ENCODE data around the gene RYR3. TPM values are rescaled to one million over a fixed set of nuclear protein-coding genes. Genes with fewer than 3 reads are reported as not detected.

The RYR3 gene
- total and polyA plus RNA-seq, 2 donors (not counting 1 experiment from before 2014, with no cell fraction given) = not detected

DNA sequence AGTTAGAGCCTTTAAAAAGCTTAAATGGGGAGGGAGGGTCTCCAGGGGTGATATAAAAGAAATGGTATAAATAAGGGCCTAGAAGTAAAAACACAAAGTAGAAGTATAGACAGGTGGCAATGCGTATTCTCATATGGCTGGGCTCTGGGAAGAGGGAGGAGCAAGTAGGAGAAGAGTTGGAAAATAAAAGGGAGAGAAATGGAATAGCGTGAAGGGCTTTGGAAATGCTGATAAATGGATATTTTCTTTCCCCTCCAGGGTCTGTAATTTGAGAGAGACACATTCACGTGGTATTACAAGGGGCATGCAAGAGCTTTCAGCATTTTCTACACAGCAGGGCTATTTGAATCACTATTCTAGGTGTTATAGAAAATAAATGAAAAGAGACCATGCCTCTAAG lies 313.7 kb downstream of the RYR3 start:
- Mint-ChIP-seq H3K27me3 (peaks cover 16% of the 10 kb centered on the region), H3K9me3 (ENCODE audit: insufficient read depth) (peaks cover 2% of the 10 kb centered on the region), H3K4me1 (no peaks in the 10 kb centered on the region), H3K27ac (no peak overlapping the region), H3K4me3 (no peak overlapping the region)
- H3K27me3 ChIP-seq (replicated peaks in 1 of 4; ENCODE audit: control extremely low read depth in 1 of 4, control insufficient read depth in 3 of 4, insufficient read depth in 4 of 4, low read length in 3 of 4) = no peaks in the 10 kb centered on the region
- POLR2A ChIA-PET = no interaction called here
- no peak overlapping the region for H3K9ac ChIP-seq (ENCODE audit: low read length)
- ATAC-seq (ENCODE audit: low read depth) = no peak
- H3K4me3 ChIP-seq (ENCODE audit: control extremely low read depth in 1 of 5, extremely low read depth in 1 of 5, insufficient read depth in 1 of 5, low read depth in 2 of 5, low read length in 4 of 5) = no peak overlapping the region
- TF ChIP-seq EZH2 (IDR thresholded peaks at IDR 0.05; ENCODE audit: borderline replicate concordance, insufficient read depth, low read depth, low read length, poor library complexity, severe bottlenecking) = no peak
- TF ChIP-seq, protein P1, sequence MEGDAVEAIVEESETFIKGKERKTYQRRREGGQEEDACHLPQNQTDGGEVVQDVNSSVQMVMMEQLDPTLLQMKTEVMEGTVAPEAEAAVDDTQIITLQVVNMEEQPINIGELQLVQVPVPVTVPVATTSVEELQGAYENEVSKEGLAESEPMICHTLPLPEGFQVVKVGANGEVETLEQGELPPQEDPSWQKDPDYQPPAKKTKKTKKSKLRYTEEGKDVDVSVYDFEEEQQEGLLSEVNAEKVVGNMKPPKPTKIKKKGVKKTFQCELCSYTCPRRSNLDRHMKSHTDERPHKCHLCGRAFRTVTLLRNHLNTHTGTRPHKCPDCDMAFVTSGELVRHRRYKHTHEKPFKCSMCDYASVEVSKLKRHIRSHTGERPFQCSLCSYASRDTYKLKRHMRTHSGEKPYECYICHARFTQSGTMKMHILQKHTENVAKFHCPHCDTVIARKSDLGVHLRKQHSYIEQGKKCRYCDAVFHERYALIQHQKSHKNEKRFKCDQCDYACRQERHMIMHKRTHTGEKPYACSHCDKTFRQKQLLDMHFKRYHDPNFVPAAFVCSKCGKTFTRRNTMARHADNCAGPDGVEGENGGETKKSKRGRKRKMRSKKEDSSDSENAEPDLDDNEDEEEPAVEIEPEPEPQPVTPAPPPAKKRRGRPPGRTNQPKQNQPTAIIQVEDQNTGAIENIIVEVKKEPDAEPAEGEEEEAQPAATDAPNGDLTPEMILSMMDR (IDR thresholded peaks at IDR 0.05) = no peak
- DNase-seq = no peak
- H2AFZ ChIP-seq (ENCODE audit: insufficient read depth, low read depth, low read length, poor library complexity, severe bottlenecking) = no peak overlapping the region
- CTCF ChIA-PET = no interaction called here
- 80% methylated on average over 1 of the region's 3 CpGs for WGBS (ENCODE audit: insufficient coverage)
- peaks cover 0 to 6% (median 0%) of the 10 kb centered on the region in 3 donors for H3K9me3 ChIP-seq (ENCODE audit: control extremely low read depth in 1 of 3, control insufficient read depth in 2 of 3, insufficient read depth in 1 of 3, low read length in 2 of 3)
- intact Hi-C loops (cut with micrococcal nuclease) = no loop called here
- no peaks in the 10 kb centered on the region for H3K4me1 ChIP-seq (ENCODE audit: control insufficient read depth in 2 of 2, insufficient read depth in 2 of 2, low read length in 2 of 2)
- H3K4me2 ChIP-seq (replicated peaks; ENCODE audit: low read depth, low read length, poor library complexity, severe bottlenecking) = no peak overlapping the region
- H3K27ac ChIP-seq (ENCODE audit: low read length in 2 of 2) = no peak overlapping the region
- H3K36me3 ChIP-seq (replicated peaks in 1 of 2; ENCODE audit: control extremely low read depth in 1 of 2, control insufficient read depth in 1 of 2, extremely low read depth in 1 of 2, insufficient read depth in 2 of 2, low read length in 1 of 2) = no peaks in the 10 kb centered on the region
- no peaks in the 10 kb centered on the region for H4K20me1 ChIP-seq (ENCODE audit: control insufficient read depth, insufficient read depth, low read length, poor library complexity, severe bottlenecking)
- H3K79me2 ChIP-seq (ENCODE audit: control insufficient read depth, insufficient read depth, low read length) = no peaks in the 10 kb centered on the region

- H3K27ac Mint-ChIP-seq = no peak overlapping the region
Measured at GRCh38 chr15:33629647-33630046, 318.9 kb downstream of the RYR3 start.

More at GRCh38 chr15:33629647-33630046, 318.9 kb downstream of the RYR3 start:
- H3K36me3 ChIP-seq (replicated peaks in 1 of 2; ENCODE audit: control extremely low read depth in 1 of 2, control insufficient read depth in 1 of 2, extremely low read depth in 1 of 2, insufficient read depth in 2 of 2, low read length in 1 of 2) = no peaks in the 10 kb centered on the region
- ATAC-seq (ENCODE audit: low read depth) (no peak), DNase-seq (no peak)
- H3K4me1 ChIP-seq (ENCODE audit: control insufficient read depth in 2 of 2, insufficient read depth in 2 of 2, low read length in 2 of 2) = no peaks in the 10 kb centered on the region
- H3K9me3 Mint-ChIP-seq (ENCODE audit: insufficient read depth) = peaks cover 2% of the 10 kb centered on the region
- peaks cover 17% of the 10 kb centered on the region for H3K27me3 Mint-ChIP-seq
- ChIA-PET POLR2A (no interaction called here), CTCF (interaction anchor here (0.9 kb wide), 1 partner anchor 10 kb away, joined by 4 read pairs; no protein-coding TSS in a partner anchor)
- TF ChIP-seq EZH2 (IDR thresholded peaks at IDR 0.05; ENCODE audit: borderline replicate concordance, insufficient read depth, low read depth, low read length, poor library complexity, severe bottlenecking) = no peak
- TF ChIP-seq, protein P1 (IDR thresholded peaks at IDR 0.05) = no peak
- no peaks in the 10 kb centered on the region for H3K4me1 Mint-ChIP-seq
- peaks cover 0 to 6% (median 0%) of the 10 kb centered on the region in 3 donors for H3K9me3 ChIP-seq (ENCODE audit: control extremely low read depth in 1 of 3, control insufficient read depth in 2 of 3, insufficient read depth in 1 of 3, low read length in 2 of 3)
- no peak overlapping the region for H3K4me3 Mint-ChIP-seq
- H2AFZ ChIP-seq (ENCODE audit: insufficient read depth, low read depth, low read length, poor library complexity, severe bottlenecking) = no peak overlapping the region
- no peak overlapping the region for H3K27ac ChIP-seq (ENCODE audit: low read length in 2 of 2)
- no peaks in the 10 kb centered on the region for H4K20me1 ChIP-seq (ENCODE audit: control insufficient read depth, insufficient read depth, low read length, poor library complexity, severe bottlenecking)
- H3K4me2 ChIP-seq (replicated peaks; ENCODE audit: low read depth, low read length, poor library complexity, severe bottlenecking) = no peak overlapping the region
- WGBS (ENCODE audit: insufficient coverage) = 68% methylated on average over 3 of the region's 4 CpGs
- no peaks in the 10 kb centered on the region for H3K79me2 ChIP-seq (ENCODE audit: control insufficient read depth, insufficient read depth, low read length)
- H3K9ac ChIP-seq (ENCODE audit: low read length) = no peak overlapping the region
- H3K4me3 ChIP-seq (ENCODE audit: control extremely low read depth in 1 of 5, extremely low read depth in 1 of 5, insufficient read depth in 1 of 5, low read depth in 2 of 5, low read length in 4 of 5) = no peak overlapping the region
- H3K27me3 ChIP-seq (replicated peaks in 1 of 4; ENCODE audit: control extremely low read depth in 1 of 4, control insufficient read depth in 3 of 4, insufficient read depth in 4 of 4, low read length in 3 of 4) = no peaks in the 10 kb centered on the region
- intact Hi-C loops (cut with micrococcal nuclease) = no loop called here
